OCI-LY3 (cell line): Measurements from ENCODE around the gene SC5D.

Source experiments
- EZH2phosphoT487 ChIP-seq: fragments of 200-600 bp; shearing (Covaris generic); IDR thresholded peaks from 2 replicates; pipeline ENCODE4 v1.6.1; 2018; ENCODE audit warnings: antibody characterized with exemption, mixed run types, low read depth
- TF ChIP-seq, protein P1 (sequence below): fragments of 200-600, 300-600 bp; sonication (generic); IDR thresholded peaks from 2 replicates; pipeline ENCODE4 v1.5.1; 2014; ENCODE audit warnings: antibody characterized with exemption, low read length, low read depth

DNA sequence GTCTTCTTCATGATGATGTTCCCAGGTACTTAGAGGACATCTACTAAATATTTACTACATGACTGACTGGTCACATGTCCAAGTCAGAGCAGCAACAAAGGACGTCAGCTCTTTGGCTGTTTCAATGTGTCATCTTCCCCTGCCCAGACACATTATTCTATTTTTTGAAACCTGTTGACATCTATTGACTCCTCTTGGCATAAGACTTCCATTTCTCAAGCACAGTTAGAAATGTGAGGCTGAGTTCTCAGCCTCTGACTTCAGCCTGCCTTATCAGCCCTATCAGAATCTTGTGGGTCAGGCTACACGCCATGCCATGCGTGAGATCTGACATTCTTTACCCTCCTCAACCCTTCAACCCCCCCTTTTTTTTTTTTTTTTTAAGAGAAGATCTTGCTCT is 63.8 kb downstream of the SC5D start:
- TF ChIP-seq, protein P1, sequence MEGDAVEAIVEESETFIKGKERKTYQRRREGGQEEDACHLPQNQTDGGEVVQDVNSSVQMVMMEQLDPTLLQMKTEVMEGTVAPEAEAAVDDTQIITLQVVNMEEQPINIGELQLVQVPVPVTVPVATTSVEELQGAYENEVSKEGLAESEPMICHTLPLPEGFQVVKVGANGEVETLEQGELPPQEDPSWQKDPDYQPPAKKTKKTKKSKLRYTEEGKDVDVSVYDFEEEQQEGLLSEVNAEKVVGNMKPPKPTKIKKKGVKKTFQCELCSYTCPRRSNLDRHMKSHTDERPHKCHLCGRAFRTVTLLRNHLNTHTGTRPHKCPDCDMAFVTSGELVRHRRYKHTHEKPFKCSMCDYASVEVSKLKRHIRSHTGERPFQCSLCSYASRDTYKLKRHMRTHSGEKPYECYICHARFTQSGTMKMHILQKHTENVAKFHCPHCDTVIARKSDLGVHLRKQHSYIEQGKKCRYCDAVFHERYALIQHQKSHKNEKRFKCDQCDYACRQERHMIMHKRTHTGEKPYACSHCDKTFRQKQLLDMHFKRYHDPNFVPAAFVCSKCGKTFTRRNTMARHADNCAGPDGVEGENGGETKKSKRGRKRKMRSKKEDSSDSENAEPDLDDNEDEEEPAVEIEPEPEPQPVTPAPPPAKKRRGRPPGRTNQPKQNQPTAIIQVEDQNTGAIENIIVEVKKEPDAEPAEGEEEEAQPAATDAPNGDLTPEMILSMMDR = no peak
- TF ChIP-seq EZH2phosphoT487 = no peak
